ENCODE results near the gene ZNF697. TPM values are rescaled to one million over a fixed set of nuclear protein-coding genes. Genes with fewer than 3 reads are reported as not detected.

The ZNF697 gene
- total RNA-seq (2014; rRNA removed; shearing (Covaris generic)) = 1.3 and 1.8 TPM in 2 replicates

DNA sequence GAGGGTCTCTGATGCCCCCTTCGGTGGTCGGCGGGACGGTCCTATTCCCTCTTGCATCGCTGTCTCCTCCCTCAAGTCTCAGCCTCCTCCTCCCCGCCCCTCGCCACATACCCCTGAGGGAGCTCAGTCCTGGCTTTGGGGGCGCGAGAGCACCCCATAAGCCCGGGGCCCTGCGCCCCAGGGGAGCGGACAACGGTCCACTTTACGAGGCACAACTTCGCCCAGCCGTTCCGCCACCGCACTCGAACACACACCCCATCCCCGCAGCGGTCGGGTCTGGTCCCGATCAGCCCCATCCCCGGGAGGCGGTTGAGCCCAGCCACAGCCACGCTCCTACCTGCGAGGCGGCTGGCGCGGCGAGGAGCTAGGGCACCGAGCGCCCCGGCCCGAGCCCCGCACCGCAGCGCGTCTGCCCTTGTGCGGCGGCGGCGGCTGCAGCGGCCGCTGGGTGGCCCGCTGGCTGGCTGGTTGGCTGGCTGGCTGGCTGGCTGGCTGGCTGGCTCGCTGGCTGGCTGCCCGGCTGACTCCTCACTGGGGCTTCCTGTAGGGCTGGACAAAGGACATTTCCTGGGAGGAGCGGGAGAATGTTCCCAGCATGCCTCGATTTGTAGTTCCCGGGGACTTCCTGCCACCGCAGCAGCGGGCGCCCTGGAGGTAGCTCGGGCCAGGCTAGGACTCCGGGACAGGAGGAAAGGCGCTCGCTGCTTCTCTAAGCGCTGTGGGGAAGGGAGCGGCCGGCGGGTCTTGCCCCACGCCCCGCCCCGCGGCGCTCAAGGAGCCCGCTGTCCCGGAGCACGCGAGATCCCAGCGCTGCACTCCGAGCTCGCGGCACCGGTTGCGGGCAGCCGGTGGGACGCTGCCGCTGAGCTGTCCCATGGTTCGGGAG is at the start of gene ZNF697:
ZNF697 (minus strand) TSS at position 533 of the 886 bp plus-strand sequence. CDS start 22,166 bp downstream, outside the sequence.
- peak; percentile 95 for DNase-seq (ENCODE audit: low spot score)

- DNase-seq (ENCODE audit: low spot score) = no peak
These were observed 49.5 kb upstream of the ZNF697 start for GRCh38 chr1:119697598-119697997.

- DNase-seq (ENCODE audit: low spot score) = peak; percentile 50
These were observed 48.8 kb upstream of the ZNF697 start for GRCh38 chr1:119696863-119697262.

- no peak for DNase-seq (ENCODE audit: low spot score)
These were observed 41.4 kb upstream of the ZNF697 start for GRCh38 chr1:119689511-119689910.

DNA sequence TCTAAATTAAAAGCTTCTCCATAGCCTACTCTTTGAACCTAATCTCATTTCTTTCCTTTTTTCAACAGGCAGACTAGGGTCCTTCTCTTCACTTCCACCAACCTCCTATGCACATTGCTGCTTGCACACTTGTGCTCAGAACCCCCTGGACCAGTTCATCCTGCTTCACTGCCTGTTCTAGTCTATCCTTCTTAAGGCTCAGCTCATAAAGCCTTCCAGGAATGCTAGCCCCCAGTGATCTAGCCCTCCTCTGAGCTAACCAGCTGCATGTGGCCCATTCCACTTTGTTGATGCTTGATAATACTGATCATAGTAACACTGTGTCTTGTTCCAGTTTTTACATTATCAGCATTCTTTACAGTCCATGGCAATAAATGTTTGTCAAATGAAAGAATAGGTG is 40.7 kb upstream of the ZNF697 start:
- DNase-seq (ENCODE audit: low spot score) = no peak

- peak; percentile 7 for DNase-seq (ENCODE audit: low spot score)
These were observed 39.5 kb upstream of the ZNF697 start for GRCh38 chr1:119687434-119688079.

DNA sequence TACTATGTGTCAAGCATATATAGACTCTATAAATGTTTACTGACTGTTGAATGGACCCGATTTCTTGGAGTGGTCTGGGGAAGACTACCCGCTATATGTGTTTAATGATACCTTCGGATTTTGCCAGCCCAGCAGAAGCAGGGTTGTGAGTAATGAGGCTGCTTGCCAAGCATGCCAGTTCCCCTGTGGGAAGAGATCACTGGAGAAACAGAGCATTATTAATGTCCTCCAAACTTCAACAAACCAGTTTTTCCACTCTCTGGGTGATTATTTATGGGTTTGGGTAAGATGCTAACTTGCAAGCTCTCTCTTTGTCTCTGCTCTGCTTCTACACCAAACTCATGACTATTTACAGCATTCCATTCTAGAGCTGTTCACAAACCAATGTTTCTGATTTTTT is 38.6 kb upstream of the ZNF697 start:
- DNase-seq (ENCODE audit: low spot score) = peak; percentile 80

DNA sequence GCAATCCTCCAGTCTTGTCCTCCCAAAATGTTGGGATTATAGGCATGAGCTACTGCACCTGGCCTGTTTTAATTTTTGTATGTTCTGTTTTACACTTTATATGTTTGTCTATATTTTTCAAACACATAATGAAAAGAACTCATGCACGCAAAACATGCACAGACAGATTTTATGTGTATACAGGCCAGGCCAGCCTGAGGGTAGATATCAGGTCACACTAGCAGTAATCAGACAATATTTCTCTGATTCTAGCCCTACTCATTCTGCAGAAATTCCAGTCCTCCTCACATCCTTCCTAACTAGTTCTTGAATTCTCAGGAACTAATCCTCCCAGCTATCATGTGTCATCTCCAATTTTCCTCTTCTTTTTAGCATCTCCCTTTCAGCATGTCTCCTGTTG is 35.8 kb upstream of the ZNF697 start:
- DNase-seq (ENCODE audit: low spot score) = no peak

DNA sequence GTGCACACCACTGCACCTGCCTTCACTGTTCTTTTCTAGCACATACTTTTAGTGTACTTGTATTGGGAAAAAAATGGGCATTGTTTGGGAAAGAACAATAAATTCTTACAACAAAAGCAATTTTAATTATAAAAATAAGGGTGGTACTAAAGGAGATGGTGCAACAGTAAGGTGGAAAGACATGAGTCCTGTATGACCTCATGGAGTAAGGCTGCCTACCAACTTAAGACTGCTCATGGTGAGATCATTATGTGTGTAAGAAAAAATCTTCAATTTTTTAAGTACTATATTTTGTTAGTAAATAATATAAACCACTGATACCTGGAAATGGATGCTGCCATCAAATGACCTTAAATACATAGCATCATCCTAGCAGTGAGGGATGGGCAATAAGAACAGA is 34.1 kb upstream of the ZNF697 start:
- no peak for DNase-seq (ENCODE audit: low spot score)

- no peak for DNase-seq (ENCODE audit: low spot score)
These were observed 33.5 kb upstream of the ZNF697 start for GRCh38 chr1:119681560-119681959.

GRCh38 chr1:119680723-119681122 is 32.7 kb upstream of the ZNF697 start:
- DNase-seq (ENCODE audit: low spot score) = no peak

GRCh38 chr1:119680193-119680592 is 32.1 kb upstream of the ZNF697 start:
- no peak for DNase-seq (ENCODE audit: low spot score)

GRCh38 chr1:119679223-119679622 is 31.2 kb upstream of the ZNF697 start:
- DNase-seq (ENCODE audit: low spot score) = no peak

DNA sequence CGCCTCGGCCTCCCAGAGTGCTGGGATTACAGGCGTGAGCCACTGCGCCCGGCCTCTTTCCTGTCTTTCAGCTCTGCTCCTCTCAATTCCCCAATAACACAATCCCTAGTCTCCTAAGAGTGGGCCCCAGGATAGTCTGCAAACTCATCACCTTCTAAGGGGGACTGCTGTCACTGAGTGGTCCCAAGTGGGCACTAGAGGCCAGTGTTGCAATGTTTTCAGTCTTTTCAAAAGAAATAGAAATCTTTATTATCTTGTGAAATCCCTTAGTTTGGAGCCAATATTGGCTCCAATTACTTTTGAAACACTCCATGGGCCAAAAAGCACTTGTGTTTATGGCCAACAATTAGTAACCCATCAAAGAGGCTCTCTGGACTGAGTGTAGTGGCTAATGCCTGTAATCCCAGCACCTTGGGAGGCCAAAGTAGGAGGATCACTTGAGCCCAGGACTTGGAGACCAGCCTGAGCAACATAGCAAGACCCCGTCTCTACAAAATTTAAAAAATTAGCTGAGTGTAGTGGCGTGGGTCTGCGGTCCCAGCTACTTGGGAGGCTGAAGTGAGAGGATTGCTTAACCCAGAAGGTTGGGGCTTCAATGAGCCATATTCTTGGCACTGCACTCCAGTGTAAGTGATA is 28.6 kb upstream of the ZNF697 start:
- no peak for DNase-seq (ENCODE audit: low spot score)

DNA sequence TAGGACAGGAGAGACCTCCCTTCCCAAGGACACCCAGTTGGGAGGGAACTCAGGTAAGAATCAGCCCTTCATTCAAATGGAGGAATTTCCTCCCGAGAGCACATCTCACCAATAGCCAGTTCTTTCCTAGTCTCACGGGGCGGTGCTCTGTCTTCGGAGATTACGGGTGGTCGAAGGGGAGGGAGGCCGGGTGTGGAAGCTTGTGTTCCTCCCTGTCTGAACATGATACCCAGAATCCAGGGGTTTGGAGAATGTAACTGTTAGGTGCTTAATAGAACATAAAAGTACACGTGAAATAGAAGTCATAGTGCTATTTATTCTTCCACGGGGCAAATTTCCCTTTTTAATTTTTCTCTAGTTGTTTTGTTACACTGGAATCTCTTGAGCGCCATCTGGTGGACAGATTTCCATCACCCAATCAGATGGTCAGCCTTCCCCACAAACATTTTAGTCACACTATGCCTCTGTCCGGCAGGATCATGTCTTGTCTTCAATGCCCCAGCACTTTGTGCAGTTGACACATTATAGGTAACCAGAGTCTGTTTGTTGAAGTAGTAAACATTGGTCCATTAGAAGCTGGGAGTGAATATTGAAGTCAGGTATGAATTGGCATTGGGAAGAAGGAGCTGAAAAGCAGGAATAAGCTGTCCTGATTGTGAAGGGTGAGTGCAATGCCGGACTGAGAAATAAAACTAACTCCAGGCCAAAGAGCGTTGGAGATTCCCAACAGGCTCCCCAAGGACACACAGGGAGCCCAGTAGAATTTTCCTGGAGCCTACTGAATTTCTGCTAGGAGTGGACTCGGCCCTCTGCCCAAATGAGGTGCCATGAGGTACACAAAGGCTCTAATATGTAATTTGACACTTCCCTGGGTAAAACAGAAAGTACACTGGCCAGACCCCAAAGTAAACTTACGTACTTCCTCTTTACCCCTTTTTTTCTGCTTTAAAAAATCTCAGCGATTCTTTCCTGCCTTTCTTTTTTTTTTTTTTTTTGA is 27.6 kb upstream of the ZNF697 start:
- peak; percentile 96 for DNase-seq (ENCODE audit: low spot score)

- peak; percentile 88 for DNase-seq (ENCODE audit: low spot score)
These were observed 26.8 kb upstream of the ZNF697 start for GRCh38 chr1:119674835-119675289.

DNA sequence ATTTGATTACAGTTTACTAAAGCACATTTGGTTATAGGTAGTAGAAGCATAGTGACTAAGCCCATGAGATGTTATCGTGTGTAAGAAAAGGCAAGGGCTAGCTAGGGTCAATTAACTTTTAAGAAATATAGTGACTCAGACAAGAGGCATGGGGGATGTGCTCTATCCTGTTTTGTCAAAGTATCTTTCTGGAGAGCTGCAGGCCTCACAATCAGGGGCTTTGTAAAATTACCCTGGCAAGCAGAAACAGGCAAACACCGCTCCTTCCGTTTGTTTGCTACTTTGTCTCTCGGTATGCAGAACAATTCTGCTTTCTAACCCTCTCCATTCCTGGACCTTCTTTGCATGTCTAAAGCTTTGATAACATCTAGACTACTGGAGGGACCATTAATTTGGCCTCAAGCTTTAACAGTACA is 26.1 kb upstream of the ZNF697 start:
- peak; percentile 18 for DNase-seq (ENCODE audit: low spot score)

GRCh38 chr1:119673171-119673940 is 25.3 kb upstream of the ZNF697 start:
- peak; percentile 38 for DNase-seq (ENCODE audit: low spot score)

DNA sequence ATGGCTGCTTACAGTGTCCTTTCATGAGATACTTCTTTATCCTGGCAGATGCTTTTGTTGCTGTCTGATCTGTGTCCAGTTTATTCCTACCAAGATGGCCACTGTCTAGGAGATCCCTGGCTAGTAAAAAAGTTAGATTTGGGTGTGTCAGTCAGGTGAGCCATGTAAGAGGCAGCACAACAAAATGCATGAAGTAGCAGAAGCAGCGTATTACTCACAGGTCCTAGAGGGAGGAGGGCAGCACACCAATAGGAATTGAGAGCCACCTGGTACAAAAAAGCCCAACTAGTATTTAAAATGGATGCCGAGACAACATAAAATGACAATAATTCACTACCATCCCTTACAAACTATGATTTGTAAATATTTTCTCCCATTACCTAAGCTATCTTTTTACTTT is 22.8 kb upstream of the ZNF697 start:
- DNase-seq (ENCODE audit: low spot score) = no peak

DNA sequence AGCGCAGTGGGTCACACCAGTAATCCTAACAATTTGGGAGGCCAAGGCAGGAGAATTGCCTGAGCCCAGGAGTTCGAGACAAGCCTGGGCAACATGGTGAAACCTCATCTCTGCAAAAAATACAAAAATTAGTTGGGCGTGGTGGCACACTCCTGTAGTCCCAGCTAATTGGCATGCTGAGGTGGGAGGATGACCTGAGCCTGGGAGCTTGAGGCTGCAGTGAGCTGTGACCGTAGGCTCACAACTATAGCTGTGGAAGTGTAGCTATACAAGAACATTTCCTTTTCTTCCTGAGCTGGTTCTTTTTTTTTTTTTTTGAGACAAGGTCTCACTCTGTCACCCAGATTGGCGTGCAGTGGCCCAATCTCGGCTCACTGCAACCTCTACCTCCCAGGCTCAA is 19.1 kb upstream of the ZNF697 start:
- DNase-seq (ENCODE audit: low spot score) = no peak

All from HT-29 (cell line).